ENCODE data around the gene IPO5.
"Not testable (repeated sequence)": the region's sequence is repeated elsewhere in the genome, so short reads cannot be mapped to it uniquely, and the experiment has no call there.

The IPO5 gene

DNA sequence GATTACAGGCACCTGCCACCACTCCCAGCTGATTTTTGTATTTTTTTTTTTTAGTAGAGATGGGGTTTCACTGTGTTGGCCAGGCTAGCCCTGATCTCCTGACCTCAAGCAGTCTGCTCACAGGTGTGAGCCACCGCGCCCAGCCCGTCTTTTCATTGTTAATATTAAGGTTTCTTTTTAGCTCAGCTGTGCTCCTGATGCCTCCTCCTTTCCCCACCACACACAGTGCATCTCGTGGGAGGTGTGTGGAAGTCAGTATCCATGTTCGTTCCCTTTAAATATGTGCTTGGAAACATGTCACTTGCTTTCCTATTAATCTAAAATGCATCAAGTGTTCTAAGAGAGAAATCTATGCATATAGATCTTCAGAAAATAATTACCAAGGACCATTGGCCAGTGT, 53.5 kb downstream of the IPO5 start:
- DNase-seq: peak in 9 of 56 donors; percentile 1 to 27 (median 5)

DNA sequence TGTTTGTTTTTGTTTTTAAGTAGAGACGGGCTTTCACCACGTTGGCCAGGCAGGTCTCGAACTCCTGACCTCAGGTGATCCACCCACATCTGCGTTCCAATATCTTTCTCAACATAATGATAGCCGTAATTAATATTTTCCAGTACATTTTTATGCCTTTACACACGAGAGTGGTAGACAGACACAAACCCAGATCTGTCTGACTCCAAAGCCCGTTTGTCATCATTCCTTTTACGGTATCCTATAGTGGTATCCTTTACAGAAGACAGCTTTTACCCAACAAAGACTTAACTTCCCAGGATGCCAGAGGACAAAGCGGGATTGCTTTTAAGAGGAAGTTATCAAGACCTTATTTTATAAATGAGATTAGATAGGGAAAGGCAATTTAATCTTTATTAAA, 59.8 kb downstream of the IPO5 start:
- no peak for DNase-seq

DNA sequence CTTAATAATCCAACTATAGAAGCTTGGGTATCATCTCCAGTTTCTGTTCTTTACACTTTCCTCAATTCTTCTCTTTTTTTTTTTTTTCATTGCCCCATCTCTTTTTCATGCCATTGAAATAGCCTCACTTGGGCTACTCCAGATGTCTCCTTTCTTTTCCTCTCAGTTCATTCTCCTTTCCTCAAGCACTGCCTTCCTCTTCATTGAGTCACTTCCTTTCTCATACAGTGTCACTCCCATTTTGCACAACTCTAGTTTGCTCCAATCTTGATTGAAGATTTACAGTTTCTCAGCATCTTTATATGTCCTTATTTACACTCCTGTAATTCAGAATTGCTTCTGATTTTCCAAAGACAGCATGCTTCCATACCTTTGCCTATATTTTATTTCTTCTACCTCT, 61.3 kb downstream of the IPO5 start:
- DNase-seq: no peak

DNA sequence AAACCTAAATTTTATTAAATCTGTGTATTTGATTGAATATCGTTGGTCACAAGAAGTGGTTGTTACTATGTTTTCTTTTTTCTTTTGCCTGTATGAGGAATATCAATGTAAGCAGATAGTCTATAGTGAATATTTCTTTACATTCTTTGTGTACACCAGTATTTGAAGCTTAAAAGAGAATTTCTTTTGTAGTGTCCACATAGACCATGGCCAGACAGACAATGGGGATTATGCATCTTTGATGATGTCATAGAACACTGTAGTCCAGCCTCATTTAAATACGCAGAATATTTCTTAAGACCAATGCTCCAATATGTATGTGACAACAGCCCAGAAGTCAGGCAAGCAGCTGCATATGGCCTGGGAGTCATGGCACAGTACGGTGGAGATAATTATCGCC, 64.8 kb downstream of the IPO5 start:
- no peak for DNase-seq

DNA sequence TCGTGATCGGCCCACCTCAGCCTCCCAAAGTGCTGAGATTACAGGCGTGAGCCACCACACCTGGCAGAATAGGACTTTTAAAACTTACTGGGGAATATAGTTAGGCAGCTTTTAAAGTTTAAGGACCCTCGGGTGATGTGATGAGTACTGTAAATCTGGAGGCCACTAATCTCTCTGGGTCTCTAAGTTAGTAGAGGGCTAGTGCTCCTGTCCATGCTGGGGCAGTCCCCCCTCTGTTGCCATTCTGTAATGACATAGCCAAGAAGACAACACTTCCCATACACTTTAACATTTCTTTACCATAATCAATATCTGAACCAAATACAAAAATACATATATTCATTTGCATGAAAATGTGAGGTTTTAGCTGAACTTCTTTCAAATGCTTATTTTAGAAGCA, 65.7 kb downstream of the IPO5 start:
- DNase-seq: no peak

DNA sequence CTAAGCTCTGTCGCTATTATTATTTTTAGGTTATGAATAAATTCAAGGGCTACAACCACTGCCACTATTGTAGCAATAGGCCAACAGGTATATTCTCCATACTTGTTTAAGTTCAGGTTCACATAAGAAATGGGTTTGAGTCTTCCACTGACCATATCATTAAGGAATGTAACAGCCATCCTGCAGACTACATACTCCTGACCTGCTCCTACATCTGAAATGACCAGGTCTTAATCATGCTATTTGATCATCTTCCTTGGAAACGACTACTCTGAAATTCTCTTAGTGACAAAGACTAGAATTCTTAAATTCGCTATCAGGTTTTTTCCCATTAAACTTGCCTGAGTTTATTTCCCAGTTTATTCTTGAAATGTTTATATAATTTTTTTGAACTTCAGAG, 66.8 kb downstream of the IPO5 start:
- no peak for DNase-seq

DNA sequence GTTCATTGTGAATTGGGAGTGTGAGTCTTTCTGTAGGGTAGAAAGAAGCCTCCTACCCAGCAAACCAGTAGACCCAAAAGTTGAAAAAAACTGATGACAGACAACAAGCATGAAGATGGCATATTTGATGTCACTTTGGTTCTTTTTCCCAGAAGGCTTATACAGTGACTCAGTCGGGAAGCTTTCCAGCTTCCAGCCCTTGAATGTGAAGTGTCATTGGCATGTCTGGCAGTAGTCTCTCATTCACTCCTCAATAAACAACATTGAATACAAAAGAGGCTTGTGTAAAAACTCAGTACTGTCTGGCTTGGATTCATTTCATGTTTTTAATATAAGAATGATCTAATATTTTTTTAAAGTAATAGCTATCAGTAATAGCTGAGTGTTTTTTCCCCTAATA, 68.7 kb downstream of the IPO5 start:
- peak in 36 of 56 donors; percentile 1 to 75 (median 31) for DNase-seq

DNA sequence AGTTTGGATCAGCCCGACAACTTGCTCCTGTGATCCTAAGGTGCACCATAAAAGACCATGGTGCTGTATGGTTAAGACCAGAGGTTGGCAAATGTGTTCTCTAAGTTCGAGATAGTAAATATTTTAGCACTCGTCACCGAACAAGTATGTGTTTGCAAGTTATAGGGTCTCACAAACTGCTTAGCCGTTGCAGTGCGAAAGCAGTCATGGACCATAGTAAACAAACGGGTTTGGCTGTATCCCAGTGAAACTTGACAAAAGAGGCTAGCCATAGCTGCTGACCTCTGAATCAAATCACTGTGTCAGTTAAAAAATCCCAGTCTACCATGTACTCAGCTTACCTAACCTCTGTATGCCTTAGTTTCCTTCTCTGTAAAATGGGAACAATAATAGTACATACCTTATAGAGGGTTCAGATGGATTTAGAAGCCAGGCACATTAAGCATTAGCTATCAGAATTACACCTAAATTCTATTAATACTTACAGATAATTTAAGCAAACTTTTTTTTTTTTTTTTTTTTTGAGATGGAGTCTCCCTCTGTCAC, 72.1 kb downstream of the IPO5 start:
- no peak for DNase-seq

DNA sequence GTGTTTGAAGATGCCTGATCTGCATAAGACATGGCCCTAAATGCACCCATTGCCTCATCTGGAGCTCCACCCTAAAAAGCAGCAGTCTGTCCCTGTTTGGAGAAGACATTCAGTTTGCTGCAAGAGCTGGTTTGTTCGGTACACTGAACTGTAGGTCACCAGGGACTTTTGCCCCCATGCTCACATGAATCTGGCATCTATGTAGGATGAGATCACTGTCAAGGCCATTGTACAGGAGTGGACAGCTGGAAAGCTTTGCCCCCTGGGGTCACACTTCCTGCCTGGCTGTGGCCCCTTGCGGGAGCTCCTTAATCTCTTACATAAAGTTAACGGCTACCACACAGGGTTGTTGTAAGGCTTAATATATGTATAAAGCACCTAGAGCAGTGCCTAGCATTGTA, 73.0 kb downstream of the IPO5 start:
- no peak for DNase-seq

DNA sequence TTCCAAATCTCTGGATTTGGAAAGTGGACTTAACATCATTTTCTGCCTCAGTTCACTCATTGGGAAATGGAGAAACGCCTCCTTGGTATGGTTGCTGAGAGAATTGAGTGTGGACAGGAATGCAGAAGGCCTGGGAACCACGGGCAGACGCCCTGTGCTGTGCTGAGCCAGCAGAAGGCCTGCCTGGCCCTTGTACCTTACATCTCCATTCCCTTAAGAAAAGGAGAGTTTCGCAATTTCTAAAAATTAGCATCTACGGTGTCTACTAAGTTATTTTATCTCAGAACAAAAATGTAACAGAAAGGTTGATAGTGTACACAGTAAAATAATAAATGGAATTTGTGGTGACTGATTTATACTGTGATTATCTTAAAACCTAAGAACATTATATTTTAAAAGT, 78.7 kb downstream of the IPO5 start:
- no peak for DNase-seq

DNA sequence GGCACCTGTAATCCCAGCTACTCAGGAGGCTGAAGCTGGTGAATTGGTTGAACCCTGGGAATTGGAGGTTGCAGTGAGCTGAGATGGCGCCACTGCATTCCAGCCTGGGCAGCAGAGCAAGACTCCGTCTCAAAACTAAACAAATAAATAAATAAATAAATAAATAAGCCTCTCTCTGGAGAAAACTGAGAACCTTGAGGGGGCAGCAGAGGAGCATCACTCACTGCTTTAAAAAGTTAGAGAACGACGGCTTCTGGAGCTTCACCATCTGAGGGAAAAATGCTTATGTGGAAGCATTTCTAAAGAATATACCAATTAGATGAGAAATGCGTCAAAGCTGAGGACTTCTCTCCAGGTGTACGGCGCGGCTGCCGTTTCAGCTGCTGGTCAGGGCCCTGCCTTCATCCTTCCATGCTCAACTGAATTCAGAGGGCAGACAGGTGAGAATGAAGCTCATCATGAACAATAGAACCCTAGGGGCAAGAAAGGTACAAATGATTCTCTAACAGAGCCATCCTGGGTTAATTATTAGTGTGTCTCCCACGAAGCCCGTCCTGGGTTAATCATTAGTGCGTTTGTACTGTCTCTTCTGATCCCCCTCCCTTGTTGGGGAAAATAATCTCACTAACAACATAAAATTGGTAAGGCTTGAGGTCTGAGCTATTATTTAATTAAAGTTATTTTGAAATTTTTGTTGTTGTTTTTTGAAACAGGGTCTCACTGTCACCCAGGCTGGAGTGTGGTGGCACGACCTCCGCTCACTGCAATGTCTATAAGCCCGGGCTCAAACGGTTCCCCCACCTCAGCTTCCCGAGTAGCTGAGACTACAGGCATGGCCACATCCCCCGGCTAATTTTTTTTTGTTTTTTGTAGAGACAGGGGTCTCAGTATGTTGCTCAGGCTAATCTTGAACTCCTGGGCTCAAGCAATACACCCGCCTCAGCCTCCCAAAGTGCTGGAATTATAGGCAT, 80.1 kb downstream of the IPO5 start:
- DNase-seq: peak in 19 of 56 donors; percentile 2 to 61 (median 9)

DNA sequence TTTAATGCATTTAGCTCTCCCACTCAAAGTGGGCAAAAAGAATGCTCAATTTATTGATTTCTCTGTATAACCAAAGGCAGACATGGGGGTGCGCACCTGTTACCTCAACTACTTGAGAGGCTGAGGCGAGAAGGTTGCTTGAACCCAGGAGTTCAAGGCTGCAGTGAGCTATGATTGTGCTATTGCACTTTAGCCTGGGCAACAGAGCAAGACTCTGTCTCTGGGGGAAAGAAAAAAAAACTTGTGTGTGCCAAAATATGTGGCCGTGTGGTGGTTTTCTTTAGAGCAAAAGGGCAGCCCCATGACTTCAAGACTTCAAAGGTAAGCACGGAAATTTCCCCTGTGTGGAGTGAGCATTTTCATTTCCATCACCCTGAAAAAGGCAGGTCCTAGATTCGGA, 81.9 kb downstream of the IPO5 start:
- DNase-seq: no peak

DNA sequence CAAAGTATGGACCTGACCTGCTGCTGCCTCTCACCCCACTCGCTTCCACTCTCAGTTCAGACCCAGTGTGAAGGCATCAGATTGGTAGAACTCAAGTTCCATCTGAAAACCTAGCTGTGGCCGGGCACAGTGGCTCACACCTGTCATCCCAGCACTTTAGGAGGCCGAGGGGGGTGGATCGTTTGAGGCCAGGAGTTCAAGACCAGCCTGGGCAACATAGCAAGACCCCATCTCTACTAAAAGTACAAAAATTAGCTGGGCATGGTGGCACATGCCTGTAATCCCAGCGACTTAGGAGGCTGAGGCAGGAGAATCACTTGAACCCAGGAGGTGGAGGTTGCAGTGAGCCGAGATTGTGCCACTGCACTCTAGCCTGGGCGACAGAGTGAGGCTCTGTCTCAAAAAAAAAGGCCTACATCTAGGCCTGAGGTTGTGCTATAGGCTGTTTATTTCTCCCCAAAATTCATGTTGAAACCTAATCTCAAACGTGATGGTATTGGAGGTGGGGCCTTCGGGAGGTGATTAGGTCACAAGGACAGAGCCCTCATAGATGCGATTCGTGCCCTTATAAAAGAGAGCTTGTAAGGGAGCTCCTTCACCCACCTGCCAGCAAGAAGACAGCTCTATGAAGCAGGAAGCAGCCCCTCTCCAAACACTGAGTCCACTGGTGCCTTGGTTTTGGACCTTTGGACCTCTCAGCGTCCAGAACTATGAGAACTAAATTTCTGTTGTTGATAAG, 83.3 kb downstream of the IPO5 start:
- DNase-seq: not testable (repeated sequence)

DNA sequence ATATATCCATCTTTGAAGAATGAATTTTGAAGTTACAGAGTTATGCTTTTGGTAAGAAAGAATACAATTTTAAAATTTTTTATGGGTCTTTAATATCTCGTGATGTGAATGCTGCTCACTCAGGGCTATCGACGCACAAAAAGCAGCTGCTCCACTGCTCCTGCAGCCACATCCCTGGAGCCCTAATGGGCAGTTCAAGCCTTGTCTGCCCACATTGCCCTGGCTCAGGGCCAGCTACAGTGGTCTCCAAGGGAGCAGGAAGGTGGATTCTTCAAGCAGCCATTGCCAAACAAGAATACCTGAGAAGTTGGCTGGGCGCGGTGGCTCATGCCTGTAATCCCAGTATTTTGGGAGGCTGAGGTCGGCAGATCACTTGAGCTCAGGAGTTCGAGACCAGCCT, 85.8 kb downstream of the IPO5 start:
- no peak for DNase-seq

DNA sequence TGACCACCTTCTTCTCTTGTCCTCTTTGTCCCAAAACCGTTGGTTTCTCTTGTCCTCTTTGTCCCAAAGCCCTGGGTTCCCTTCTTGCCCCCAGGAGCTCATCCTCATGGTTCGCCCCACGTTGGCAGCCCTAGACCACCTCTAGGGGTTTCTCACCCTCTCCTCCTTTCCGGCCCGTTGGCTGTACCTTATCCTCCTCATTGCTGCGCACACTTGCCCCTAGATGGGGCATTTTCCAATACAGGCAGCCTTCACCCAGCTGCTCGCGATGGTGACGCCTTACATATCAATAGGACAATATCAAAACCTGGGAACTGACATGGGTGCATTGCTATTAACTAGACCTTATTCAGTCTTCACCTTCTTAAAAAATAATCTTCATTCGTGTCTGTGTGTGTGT, 86.5 kb downstream of the IPO5 start:
- DNase-seq: no peak

DNA sequence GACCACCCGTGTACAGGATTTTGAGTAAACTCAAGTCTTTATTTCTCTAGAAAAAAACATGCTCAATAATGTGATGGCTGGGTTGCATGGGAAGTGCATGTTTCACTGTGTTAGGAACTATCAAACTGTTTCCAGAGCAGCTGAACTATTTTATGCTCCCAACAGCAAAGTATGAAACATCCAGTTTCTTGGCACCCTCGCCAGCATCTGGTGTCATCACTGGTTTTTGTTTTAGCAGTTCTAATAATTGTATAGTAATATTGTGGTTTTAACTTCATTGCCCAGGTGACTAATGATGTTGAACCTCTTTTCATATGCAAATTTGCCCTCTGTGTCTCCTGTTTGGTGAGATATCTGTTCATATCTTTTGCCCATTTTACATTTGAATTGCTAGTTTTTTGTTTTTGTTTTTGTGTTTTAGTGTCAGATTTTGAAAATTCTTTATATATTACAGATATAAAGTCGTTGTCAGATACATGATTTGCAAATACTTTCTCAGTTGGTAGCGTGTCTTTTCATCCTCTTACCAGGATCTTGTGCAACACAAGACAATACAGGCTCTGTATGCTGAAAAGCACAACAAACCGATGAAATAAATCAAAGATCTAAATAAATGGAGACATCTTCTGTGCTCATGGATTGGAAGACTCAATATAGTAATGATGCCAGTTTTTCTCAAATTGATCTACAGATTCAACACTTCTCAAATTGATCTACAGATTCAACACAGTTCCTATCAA, 87.8 kb downstream of the IPO5 start:
- DNase-seq: no peak

DNA sequence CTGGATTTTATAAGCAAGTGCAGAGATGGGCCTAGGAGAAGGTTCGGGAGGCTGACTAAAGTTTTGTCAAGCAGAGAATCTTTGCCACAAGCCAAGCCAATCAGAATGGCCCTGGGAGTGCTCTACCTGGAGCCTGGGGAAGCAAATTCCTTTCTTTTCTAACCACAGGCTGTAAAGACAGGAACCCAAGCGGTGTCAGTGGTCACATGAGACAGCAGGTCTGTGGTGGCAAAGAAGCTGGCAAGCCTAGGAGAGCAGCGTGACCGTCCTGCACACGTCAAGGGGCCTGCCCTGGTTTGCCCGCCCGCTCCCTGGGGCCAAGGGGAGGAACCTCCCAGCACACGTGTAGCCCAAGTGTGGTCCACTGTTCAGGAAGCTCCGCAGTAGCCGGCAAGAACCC, 90.8 kb downstream of the IPO5 start:
- no peak for DNase-seq

DNA sequence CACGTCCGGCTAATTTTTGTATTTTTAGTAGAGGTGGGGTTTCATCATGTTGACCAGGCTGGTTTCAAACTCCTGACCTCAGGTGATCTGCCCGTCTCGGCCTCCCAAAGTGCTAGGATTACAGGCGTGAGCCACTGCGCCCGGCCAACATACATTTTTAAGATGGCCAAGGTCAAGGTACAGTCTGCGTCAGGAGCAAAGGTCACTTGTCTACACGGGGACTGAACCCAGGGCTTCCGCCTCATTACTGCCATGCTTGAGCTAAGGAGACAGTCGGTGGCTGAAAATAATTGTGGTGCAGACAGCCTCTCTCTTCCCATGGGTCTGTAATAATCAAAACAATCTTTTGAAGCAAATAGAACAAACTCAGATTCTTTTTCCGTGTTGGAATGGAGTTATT, 94.3 kb downstream of the IPO5 start:
- not testable (repeated sequence) for DNase-seq

DNA sequence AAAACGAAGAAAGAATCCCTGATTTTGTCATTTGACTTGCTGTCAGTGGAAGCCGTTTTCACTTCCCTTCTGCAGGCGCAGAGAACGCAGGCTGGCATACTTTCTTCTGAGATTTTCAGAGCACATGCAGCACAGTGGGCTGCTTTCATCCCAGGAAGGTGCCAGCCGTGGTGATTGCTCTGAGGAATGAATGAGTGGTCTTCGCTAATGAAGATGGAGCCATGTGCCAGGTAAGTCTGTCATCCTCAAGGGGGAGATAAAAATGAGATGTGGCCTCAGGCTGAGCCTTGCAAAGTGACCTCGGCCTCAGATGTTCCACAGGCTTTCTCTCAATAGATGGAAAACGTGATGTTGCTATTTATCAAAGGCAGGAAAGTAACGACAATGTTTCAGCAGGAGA, 94.8 kb downstream of the IPO5 start:
- no peak for DNase-seq

DNA sequence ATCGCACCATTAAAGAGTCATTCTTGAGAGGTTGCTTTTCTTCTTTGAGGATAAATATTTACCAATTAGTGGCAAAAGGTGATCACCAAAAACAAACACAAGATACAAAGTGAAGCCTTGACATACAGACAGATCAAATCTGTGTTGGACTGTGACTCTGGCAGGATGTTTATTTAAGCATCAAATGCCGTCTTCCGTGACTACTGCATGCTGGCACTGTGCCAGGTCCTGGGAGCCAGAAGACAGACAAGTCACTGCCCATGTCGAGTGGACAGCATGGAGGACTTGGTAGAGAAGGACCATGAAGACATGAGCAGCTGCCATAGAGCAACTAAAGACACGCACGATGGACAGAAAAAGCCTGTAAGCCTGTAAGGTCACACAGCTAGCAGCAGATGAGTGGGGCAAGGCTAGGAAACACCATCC, 96.6 kb downstream of the IPO5 start:
- DNase-seq: no peak

DNA sequence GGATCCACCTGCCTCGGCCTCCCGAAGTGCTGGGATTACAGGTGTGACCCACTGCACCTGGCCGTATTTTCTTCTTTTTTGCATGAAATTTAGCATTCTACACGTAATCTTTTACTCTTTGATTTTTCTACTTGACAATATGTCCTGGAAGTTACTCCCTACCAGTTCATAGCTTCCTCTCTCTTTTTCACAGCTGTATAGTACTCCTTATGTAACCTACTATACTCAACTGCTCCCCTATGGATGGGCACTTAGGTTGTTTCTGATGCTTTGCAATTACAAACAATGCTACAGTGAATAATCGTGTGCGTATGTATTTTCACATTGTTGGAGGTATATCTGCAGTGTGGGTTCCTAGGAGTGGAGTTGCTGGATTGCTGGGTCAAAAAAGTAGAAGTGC, 98.9 kb downstream of the IPO5 start:
- DNase-seq: no peak

DNA sequence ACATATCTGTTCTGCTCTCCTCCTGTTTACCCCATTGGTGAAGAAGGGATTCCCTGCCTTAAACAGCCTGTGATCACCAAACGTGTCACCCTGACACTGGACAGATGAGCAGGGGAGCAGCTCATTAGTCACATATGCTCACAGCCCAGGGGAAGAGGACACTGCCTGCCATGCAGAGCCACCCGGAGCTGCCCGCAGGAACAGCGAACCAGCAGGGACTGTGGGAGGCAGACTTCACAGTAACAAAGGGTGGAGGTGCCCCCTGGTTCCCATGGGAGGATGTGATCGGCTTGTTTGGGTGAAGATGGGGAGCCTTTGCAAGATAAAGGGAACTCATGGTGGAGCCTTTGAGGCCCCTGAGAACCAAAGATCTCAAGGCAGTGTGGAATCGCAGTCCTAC, 100.8 kb downstream of the IPO5 start:
- no peak for DNase-seq
